ENCODE data around the gene HOXB1. TPM values are rescaled to one million over a fixed set of nuclear protein-coding genes. Genes with fewer than 3 reads are reported as not detected.

The HOXB1 gene
- total RNA-seq, 6 donors from 2014 or later = not detected

DNA sequence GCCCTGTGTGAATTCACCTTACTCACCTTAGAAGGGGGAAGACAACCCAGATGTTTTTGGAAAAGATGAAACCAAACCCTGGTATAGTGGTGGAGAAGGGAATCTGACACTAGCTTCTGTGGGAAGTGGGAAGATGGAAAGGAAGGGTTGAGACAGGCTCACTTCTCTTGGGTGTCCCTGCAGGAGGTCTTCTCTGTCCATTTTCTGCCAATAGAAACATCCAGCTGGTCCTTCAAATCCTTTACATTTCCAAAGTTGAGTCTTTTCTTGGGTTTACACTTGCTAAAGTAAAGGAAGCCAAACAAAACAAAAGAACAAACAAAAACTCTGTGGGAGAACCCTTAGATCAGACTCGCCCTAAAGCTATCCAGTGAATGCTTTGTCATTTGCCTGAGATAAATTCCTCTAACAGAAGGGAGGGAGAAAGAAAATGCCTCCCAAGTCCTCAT, 10.2 kb downstream of the HOXB1 start:
- DNase-seq = no peak

DNA sequence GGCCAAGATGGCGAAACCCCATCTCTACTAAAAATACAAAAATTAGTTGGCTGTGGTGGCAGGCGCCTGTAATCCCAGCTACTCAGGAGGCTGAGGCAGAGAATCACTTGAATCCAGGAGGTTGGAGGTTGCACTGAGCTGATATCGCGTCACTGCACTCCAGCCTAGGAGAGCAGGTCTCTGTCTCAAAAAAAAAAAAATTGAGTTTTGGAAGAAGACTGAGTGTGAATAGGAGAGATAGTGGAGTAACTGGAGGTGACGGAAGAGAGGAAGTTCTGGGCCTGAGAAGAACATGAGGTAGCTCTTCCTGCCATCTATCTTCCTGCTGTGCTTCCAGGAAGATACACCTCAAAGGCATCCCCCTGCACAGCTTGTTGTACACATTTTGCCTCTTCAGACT, 11.4 kb downstream of the HOXB1 start:
- H3K4me3 ChIP-seq = no peak overlapping the region
- TF ChIP-seq, protein P1, sequence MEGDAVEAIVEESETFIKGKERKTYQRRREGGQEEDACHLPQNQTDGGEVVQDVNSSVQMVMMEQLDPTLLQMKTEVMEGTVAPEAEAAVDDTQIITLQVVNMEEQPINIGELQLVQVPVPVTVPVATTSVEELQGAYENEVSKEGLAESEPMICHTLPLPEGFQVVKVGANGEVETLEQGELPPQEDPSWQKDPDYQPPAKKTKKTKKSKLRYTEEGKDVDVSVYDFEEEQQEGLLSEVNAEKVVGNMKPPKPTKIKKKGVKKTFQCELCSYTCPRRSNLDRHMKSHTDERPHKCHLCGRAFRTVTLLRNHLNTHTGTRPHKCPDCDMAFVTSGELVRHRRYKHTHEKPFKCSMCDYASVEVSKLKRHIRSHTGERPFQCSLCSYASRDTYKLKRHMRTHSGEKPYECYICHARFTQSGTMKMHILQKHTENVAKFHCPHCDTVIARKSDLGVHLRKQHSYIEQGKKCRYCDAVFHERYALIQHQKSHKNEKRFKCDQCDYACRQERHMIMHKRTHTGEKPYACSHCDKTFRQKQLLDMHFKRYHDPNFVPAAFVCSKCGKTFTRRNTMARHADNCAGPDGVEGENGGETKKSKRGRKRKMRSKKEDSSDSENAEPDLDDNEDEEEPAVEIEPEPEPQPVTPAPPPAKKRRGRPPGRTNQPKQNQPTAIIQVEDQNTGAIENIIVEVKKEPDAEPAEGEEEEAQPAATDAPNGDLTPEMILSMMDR (IDR thresholded peaks at IDR 0.05) = no peak
- TF ChIP-seq EP300 (IDR thresholded peaks at IDR 0.05) = no peak
- TF ChIP-seq POLR2A (IDR thresholded peaks at IDR 0.05) = no peak
- no peak for TF ChIP-seq POLR2AphosphoS5 (IDR thresholded peaks at IDR 0.05)
- WGBS, 2 donors = 75 to 82% methylated on average over 5 of the region's 5 CpGs
- H3K9me3 ChIP-seq = no peaks in the 10 kb centered on the region
- DNase-seq (no peak), ATAC-seq (ENCODE audit: low FRiP score in 2 of 2) (no peak)
- no peaks in the 10 kb centered on the region for H3K27me3 ChIP-seq
- H3K4me1 ChIP-seq = no peaks in the 10 kb centered on the region
- H3K36me3 ChIP-seq = no peaks in the 10 kb centered on the region
- no peak overlapping the region for H3K27ac ChIP-seq

More for the DNA sequence above, 10.2 kb downstream of the HOXB1 start:
- Histone ChIP-seq H3K27ac (no peak overlapping the region), H3K4me3 (no peak overlapping the region), H3K9me3 (no peaks in the 10 kb centered on the region), H3K4me1 (no peaks in the 10 kb centered on the region), H3K27me3 (no peaks in the 10 kb centered on the region), H3K36me3 (no peaks in the 10 kb centered on the region)
- no peak for ATAC-seq (ENCODE audit: low FRiP score in 2 of 2)
- 50 to 63% methylated on average over 1 of the region's 1 CpG for WGBS, 2 donors
- TF ChIP-seq EP300 (IDR thresholded peaks at IDR 0.05) = no peak
- TF ChIP-seq POLR2AphosphoS5 (IDR thresholded peaks at IDR 0.05) = no peak
- no peak for TF ChIP-seq POLR2A (IDR thresholded peaks at IDR 0.05)
- TF ChIP-seq, protein P1 (IDR thresholded peaks at IDR 0.05) = no peak

DNA sequence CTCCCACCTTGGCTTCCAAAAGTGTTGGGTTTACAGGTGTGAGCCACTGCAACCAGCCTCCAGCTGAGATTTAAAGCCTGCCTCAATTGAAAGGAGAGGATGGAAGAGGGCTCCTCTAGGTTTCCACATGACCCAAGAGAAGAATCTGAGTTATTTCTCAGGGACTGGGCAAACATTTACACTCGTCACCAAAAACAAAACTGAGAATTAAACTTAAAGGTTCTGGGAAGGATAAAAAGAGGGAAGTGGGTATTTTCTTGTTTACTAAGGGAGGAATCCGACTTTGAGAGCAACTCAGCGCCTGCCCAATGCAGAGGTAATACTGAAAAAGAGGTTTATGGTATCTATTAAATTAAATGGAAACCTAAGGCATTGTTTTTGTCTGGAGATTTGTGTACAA, 13.3 kb downstream of the HOXB1 start:
- H3K4me3 ChIP-seq = no peak overlapping the region
- TF ChIP-seq POLR2A (IDR thresholded peaks at IDR 0.05) = no peak
- TF ChIP-seq, protein P1 (IDR thresholded peaks at IDR 0.05) = no peak
- TF ChIP-seq EP300 (IDR thresholded peaks at IDR 0.05) = no peak
- TF ChIP-seq POLR2AphosphoS5 (IDR thresholded peaks at IDR 0.05) = no peak
- H3K36me3 ChIP-seq = no peaks in the 10 kb centered on the region
- no peak overlapping the region for H3K27ac ChIP-seq
- peaks cover 0 to 4% (median 2%) of the 10 kb centered on the region in 4 donors for H3K4me1 ChIP-seq
- DNase-seq (no peak), ATAC-seq (ENCODE audit: low FRiP score in 2 of 2) (no peak)
- no peaks in the 10 kb centered on the region for H3K27me3 ChIP-seq
- WGBS, 2 donors = 22 to 25% methylated on average over 3 of the region's 3 CpGs
- H3K9me3 ChIP-seq = no peaks in the 10 kb centered on the region

DNA sequence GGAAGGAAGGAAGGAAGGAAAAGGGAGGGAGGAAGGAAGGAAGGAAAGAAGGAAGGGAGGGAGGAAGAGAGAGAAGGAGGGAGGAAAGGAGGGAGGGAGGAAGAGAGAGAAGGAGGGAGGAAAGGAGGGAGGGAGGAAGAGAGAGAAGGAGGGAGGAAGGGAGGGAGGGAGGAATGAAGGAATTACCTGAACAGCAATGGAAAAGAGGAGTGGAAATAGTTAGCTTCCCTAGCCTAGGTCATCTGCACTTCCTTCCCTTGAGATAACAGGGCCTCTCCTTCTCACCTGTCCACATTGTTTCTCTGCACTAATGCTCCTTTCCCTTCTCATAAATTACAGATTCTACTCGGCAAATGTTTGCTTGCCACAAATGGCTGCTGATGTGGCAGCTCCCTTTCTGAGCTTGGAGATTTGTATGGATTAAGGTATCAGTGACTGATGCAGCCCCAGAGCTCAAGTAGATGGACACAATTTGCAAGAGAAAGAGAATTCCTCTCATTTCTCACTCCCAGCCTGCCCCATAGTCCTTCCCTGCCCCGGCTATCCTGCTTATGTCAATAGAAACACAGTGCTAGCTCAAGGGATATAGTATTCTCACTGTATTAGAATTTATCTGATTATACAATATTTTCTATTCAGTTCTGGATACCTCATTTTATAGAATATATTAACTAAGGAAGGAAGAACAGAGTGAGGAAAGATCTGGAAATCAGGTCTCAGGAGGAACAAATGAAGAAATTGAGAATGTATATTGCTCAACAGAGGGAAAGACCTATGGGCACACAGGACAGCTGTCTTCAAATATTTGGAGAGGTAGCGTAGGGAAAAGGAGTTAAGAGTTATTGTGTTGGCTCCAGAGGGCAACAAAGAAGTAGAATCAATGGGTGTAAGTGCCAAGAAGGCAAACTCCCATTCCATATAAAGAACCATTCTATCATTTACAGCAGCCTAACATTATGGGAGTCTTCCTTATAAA, 14.6 kb downstream of the HOXB1 start:
- Histone ChIP-seq H3K36me3 (no peaks in the 10 kb centered on the region), H3K9me3 (no peaks in the 10 kb centered on the region), H3K27ac (no peak overlapping the region), H3K4me1 (peaks cover 0 to 4% (median 2%) of the 10 kb centered on the region in 4 donors), H3K4me3 (no peak overlapping the region), H3K27me3 (no peaks in the 10 kb centered on the region)
- WGBS, 2 donors = 51 to 54% methylated on average over 3 of the region's 3 CpGs
- ATAC-seq (ENCODE audit: low FRiP score in 2 of 2) (no peak), DNase-seq (no peak)
- TF ChIP-seq, protein P1 (IDR thresholded peaks at IDR 0.05) = no peak
- TF ChIP-seq POLR2A (IDR thresholded peaks at IDR 0.05) (no peak), EP300 (IDR thresholded peaks at IDR 0.05) (no peak), POLR2AphosphoS5 (IDR thresholded peaks at IDR 0.05) (no peak)

Data from upper lobe of left lung (tissue), 6 donors.